Activated CD8-positive, alpha-beta memory T cell treated with anti-CD3 and anti-CD28 coated beads for 36 hours (primary cell): ENCODE measurements around the gene COMT. TPM values are rescaled to one million over a fixed set of nuclear protein-coding genes. Genes with fewer than 3 reads are reported as not detected.
"Not testable (repeated sequence)": the region's sequence is repeated elsewhere in the genome, so short reads cannot be mapped to it uniquely, and the experiment has no call there.

Experiments
- CTCF ChIA-PET: fragments of 350-600 bp; sonication (Branson Sonifier 250); formaldehyde crosslinking; loops from one replicate; lab custom pipeline; 2021; ENCODE audit warnings: antibody characterized with exemption; lab: Charles Lee
- POLR2A ChIA-PET: fragments of 350-600 bp; sonication (Branson Sonifier 250); formaldehyde crosslinking; loops from one replicate; lab custom pipeline; 2021; ENCODE audit warnings: antibody characterized with exemption; lab: Charles Lee
- total RNA-seq, 2 experiments: library from RNA; stranded (reverse); gene quantifications; one replicate each; pipeline ENCODE4 v1.2.3, GENCODE V29; 2021

Gene COMT
- total RNA-seq, 2 experiments from 2014 or later, result 92.1 to 96.2 TPM

DNA sequence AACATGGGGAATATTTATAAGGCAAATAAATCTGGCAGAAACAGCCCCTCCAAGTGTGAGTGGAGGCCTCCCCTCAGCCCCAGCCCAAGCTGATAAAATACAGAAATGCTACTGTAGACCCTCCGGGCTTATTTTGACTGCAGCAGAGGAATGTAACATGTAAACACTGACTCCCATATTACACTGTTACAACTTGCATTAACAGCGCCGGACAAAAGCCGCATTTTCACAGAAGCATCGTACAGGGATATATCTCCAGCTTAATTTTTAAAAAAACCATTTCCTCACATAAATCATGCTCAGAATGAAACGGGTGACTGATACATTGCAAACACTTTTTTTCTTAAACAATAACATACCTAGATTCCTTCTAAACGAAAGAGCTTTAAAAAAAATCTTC is 36.6 kb upstream of the COMT start:
- POLR2A ChIA-PET, result no interaction called here
- CTCF ChIA-PET, result interaction anchor here (2.5 kb wide), 1 partner anchor 173 kb away, joined by 13 read pairs; no protein-coding TSS in a partner anchor

DNA sequence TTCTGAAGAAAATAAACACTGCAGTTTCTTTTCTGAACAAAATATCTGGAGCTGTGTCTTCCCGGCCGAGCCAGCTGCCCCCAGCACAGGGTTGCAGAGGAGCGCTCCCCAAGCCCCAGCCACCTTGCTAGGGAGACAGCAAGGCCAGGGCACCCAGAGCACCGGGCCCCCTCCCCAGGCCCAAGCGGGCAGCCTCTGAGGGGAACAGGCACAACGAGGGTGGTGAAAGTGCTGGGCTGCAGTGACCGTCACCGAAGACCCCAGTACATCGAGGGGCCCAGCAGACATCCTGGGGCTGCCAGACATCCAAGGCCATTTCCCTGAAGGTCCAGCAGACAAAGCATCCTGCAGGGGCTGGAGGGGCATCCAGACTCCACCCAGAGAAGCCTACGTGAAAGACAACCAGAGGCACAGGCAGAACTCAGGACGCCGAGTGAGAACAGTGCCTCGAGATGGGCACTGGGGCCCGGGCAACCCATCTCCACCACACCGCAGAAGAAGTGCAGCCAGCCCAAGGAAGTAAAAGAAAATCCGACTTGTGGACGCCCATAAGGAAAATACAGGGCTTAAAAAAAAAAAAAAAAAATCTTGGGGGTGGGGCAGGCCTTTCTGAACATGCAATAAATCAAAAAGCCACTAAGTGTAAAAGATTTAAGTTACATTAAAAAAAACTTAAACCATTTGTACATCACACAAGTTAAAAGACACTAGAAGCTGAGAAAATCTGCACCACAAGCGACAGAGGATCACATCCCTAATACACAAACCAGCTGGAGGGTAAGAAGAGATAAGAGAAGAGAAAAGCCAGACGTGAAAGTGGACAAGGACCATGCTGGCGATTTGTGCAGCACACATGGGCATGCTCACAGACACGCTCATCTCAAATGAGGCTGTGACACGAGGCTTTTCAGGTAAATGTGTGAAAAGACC is 36.0 kb upstream of the COMT start:
- CTCF ChIA-PET, result interaction anchor here (2.5 kb wide), 1 partner anchor 174 kb away, joined by 13 read pairs; no protein-coding TSS in a partner anchor
- POLR2A ChIA-PET, result no interaction called here

DNA sequence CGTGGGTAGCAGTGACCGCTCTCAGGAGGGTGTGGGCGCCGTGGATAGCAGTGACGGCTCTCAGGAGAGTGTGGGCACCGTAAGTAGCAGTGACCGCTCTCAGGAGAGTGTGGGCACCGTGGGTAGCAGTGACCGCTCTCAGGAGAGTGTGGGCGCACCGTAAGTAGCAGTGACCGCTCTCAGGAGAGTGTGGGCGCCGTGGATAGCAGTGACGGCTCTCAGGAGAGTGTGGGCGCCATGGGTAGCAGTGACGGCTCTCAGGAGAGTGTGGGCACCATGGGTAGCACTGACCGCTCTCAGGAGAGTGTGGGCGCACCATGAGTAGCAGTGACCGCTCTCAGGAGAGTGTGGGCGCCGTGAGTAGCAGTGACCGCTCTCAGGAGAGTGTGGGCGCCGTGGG is 34.7 kb upstream of the COMT start:
- CTCF ChIA-PET, POLR2A ChIA-PET: not testable (repeated sequence)

DNA sequence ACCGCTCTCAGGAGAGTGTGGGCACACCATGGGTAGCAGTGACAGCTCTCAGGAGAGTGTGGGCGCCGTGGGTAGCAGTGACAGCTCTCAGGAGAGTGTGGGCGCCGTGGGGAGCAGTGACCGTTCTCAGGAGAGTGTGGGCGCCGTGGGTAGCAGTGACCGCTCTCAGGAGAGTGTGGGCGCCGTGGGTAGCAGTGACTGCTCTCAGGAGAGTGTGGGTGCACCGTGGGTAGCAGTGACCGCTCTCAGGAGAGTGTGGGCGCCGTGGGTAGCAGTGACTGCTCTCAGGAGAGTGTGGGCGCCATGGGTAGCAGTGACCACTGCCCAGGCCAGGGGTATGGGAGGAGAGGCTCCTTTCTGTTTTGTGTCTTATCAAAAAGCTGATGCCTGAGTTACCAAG is 33.7 kb upstream of the COMT start:
- CTCF ChIA-PET, POLR2A ChIA-PET: not testable (repeated sequence)

DNA sequence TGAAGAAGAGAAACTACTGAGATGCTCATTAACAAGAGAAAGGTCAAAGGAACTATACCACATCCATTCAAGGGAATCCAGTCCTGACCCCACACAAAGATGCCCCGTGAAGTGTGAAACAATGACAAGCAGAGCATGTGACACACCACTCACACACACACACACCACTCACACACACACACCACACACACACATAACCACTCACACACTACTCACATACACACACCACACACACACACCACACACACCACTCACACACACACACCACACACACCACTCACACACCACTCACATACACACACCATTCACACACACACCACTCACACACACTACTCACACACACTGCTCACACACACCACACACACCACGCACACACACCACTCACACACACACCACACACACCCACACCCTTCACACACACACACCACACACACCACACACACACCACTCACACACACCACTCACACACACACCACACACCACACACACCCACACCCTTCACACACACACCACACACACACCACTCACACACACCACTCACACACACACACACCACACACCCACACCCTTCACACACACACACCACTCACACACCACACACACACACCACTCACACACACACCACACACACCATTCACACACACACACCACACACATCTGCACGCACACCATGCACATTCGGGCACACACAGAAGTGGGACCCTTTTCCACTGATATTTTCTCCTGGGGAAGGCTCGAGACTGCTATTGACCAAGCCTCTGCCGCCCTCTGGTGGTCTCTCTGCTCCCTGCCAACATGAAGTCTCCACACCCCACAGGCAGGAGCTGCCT is 32.0 kb upstream of the COMT start:
- CTCF ChIA-PET, result interaction anchor here (0.6 to 4.8 kb wide), 20 partner anchors 8 to 230 kb away, joined by 3 to 88 read pairs (median 4); partner anchors contain the start of genes COMT and TXNRD2
- POLR2A ChIA-PET, result interaction anchor here (0.6 to 0.7 kb wide), 2 partner anchors 25 to 56 kb away, joined by 3 read pairs; no protein-coding TSS in a partner anchor

DNA sequence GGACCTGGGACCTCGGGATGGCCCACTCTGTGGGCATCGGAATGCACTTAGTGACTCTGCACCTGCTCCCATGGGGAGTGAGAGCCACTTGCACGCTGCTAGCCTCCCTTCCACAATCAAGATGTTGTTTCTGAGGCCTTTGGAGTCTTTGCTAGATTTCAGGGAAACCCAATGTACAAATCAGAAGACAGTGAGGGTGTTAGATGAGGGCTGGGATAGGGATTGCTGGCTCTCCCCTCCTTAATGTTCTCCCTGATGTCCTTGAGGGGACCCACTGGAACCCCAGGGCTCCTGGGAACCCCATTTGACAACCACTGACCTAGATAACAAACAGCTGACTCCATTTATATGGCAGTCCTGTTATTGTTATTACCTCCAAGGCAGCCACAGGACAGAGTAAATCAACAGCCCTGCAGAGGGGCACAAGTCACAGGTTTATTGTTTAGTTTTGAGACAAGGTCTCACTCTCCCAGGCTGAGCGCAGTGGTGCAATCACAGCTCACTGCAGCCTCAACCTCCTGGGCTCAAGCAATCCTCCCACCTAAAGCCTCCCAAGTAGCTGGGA is 31.3 kb upstream of the COMT start:
- CTCF ChIA-PET, result interaction anchor here (0.6 to 4.8 kb wide), 21 partner anchors 9 to 453 kb away, joined by 3 to 88 read pairs (median 4); partner anchors contain the start of genes COMT and TXNRD2
- POLR2A ChIA-PET, result interaction anchor here (0.6 to 0.7 kb wide), 2 partner anchors 25 to 56 kb away, joined by 3 read pairs; no protein-coding TSS in a partner anchor

DNA sequence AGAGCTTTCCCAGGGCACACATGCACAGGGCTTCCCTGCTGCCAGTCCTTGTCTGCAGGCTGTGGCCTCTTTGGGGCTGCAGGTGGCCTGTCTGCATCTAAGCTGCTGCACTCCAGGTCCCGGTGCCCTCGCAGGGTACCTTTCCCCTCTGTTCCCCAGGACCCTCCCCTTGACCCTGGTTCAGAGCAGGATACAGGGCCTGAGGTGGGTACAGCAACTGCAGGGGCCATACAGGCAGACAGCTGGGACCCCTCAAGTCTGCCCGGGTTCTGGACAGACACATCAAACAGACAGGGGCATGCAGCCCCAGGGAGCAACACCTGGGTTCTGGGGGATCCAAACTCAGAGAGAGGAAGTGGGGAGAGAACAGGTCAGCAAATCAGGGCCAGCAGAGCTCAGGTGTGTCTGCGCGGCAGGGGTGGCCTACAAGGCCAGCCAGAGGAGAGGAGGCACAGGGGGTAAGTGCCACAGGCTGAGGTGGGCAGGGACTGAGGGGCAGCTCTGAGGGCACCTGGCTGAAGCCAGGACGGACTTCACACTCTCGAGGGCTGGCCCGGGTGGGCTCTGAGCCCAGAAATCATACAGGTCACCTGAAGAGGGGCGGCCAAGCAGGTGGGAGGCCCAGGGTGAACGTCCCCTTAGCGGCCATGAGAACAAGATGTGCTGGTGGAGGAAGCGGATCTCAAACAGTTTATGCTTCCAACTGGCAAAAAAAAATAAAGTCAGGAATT is 29.9 kb upstream of the COMT start:
- ChIA-PET POLR2A (no interaction called here), CTCF (interaction anchor here (0.5 to 4.8 kb wide), 5 partner anchors 9 to 316 kb away, joined by 3 to 88 read pairs (median 3); no protein-coding TSS in a partner anchor)

DNA sequence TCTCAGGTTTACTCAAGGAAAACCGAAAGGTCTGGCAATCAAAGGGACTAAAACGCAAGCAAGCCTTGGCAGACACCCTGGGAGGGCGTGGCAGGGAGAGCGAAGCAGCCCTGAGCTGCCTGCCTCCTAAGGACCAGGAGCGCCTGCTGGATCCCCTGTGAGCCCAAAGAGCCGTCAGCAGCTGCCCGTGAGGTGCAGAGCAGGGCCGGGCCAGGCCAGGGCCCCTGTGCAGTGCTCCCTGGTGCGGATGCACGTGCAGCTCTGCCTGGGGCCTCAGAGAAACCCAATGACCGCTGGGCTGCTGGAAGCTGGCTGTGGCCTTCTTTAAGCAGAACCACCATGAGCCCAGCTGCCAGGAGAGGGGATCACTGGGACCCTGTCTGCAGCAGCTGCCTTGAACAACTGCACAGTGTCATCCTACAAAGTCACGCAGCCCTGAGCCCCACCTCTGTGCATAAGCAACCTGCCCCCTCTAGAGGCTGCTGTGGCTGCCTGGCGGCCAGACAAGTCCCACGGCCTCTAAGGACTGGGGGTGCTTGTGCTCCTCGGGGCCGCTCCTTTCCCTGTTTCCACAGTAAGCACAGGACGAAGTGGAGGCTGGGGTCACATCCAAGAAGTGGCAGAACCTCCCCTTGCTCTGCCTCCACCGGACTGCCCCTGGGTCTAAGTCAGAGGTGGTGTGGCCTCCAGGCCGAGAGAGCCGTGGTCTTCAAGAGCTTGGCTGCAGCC is 29.1 kb upstream of the COMT start:
- CTCF ChIA-PET, result interaction anchor here (0.5 to 4.8 kb wide), 4 partner anchors 9 to 317 kb away, joined by 3 to 88 read pairs (median 3); no protein-coding TSS in a partner anchor

DNA sequence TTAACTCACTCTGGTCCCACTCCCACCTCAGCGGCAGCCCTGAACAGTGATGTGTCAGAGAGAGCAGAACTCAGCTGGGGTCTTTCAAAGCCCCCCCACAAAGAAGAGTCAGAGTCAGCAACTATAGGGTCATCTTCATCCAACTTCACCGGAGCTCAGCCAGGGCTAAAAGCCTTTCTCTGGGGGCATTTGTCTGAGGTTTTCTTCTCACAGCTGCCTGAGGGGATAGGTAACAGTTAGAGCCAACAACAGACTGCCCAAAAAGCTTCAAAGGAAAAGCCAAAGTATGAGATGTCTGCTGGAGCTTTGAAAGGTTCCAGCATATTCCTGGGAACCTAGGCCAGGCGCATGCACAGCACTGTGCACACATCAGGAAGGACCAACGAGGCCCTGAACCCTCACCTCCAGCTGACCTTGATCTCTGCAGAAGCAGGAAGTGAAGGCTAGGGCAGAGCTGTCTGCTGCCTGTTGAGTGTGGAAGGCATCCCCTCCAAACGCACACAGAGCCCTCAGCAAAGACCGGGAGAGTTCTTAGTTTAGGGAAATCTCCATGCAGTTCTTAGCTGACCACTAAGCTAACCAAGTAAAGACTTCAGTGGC is 28.1 kb upstream of the COMT start:
- POLR2A ChIA-PET, result no interaction called here
- CTCF ChIA-PET, result interaction anchor here (4.8 kb wide), 1 partner anchor 182 kb away, joined by 88 read pairs; no protein-coding TSS in a partner anchor

More for the DNA sequence above, 29.1 kb upstream of the COMT start:
- POLR2A ChIA-PET, result no interaction called here

DNA sequence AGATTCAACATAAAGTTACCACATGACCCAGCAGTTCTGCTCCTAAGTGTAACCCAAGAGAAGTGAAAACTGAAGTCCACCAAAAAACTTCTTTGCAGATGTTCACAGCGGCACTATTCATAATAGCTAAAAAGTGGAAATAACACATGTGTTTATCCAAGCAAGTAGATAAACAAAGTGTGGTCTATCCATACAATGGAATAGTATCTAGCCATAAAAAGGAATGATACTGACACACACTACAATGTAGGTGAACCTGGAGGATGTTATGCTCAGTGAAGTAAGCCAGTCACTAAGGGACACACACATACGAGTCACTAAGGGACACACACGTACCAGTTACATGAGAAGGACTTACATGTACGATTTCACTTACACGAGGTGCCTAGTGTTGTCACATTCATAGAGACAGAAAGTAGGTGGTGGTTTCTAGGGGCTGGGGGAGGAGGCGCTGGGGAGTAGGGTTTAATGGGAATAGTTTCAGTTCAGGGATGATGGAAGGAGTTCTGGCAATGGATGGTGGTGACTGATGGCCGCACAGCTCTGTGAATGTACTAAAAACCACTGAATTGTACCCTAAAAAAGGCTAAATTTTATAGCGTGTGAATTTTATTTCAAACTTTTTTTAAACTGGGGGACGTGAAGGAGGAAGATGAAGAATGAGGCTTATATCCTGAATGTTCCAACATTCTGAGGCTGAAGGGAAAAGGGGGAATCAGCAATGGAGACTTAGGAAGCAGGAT is 27.2 kb upstream of the COMT start:
- POLR2A ChIA-PET, result no interaction called here
- CTCF ChIA-PET, result interaction anchor here (4.8 kb wide), 1 partner anchor 183 kb away, joined by 88 read pairs; no protein-coding TSS in a partner anchor

DNA sequence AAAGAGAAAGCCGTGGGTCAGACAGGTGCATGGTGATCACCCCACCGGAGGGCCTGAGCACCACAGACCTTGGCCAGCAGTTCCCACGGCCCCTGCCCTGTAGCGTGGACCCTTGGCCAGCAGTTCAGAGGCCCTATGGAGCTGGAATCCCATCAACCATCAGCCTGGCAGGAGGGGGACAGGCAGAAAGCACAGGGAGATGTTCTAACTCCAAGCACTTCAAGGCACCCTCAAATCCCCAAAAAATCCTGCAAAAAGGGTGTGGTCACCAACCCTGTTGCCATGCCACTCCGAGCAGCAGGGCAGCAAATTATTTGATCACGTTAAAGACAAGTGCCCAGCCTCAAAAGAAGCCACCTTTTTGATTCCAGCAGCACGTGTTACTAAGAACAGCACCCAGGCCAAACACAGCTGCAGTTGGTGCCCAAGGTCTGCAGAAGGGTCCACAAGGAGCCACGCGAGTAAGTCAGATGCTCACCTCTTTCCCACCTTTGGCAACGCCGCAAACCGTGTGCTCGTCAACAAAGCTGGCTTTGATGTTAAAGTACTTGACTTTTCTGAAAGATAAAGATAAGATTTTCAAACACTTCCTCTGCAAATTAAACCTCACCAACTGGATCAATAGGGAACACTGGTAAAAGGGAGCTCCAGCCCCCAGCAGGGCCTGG is 26.2 kb upstream of the COMT start:
- POLR2A ChIA-PET, result no interaction called here
- CTCF ChIA-PET, result interaction anchor here (1.3 kb wide), 1 partner anchor 185 kb away, joined by 7 read pairs; no protein-coding TSS in a partner anchor

DNA sequence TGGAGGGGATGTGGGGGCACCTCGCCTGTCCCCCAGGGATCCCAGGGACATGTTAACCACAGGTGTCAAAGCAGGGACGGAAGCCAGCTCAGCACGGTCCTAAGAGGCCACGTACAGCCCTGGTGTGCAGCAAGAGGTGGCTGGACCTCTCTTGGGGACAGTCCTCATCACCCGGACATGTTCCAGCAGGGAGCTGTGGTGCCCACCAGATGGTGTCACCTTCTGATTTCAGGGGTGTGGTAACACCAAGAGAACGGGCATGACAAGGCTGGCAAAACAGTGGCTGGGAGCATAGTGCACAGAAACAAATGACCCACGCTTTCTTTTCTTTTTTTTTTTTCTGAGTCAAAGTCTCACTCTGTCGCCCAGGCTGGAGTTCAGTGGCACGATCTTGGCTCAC is 25.6 kb upstream of the COMT start:
- CTCF ChIA-PET, result interaction anchor here (1.3 kb wide), 1 partner anchor 186 kb away, joined by 7 read pairs; no protein-coding TSS in a partner anchor
- POLR2A ChIA-PET, result no interaction called here

DNA sequence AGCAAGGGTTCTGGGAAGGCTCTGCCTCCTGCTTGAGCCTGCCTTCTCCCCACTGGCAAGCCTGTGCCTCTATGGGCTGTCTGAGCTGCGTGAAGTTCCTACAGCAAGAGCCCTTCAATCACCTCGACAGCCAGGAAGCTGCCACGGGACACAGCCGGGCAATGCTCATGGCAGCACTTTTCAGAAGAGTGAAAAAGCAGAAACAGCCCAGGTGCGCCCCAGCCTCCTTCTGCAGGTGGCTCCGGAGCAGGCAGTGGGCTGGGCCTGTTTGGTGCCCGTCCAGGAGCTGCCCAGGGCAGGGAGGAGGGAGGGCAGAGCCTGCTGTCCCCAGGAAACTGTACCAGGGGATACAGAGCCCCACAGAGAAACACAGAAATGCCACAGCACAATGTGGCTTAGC is 24.6 kb upstream of the COMT start:
- POLR2A ChIA-PET, result no interaction called here
- CTCF ChIA-PET, result interaction anchor here (1.5 kb wide), 1 partner anchor 186 kb away, joined by 4 read pairs; no protein-coding TSS in a partner anchor

DNA sequence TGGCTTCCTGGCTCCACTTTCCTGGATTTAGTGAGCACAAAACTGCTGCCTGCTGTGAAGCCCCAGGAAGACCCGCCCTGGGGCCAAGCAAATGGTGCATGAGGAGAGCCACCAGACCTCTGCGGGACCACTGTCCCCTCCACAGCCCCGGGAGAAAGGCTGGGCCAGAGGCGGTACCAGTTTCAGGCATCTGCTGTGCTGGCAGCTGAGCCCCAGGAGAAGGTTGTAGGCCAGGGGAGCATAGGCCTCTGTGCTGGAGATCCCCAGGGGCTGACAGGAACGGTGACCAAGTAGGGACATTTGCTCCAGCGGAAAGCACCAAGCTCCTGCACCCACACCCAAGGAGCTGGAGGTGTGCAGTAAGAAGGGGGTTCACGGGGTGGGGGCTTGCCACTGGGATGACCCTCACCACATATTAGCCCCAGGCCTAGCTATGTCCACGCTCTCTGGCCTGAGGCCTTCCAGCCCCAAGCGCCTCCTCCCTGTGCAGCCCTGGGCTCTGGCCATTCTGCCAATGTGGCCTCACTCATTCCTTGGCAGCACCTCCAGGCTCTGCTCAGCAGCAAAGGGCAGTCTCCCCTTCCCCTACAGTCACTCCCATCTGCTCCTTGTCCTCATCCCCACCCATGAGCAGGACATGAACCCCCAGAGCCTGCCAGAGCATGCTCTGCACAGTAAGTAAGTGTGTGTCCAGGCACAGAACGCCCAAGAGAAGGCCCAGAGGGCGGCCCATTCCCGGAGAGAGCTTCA is 24.0 kb upstream of the COMT start:
- POLR2A ChIA-PET, result no interaction called here

More for the DNA sequence above, 24.0 kb upstream of the COMT start:
- CTCF ChIA-PET, result interaction anchor here (1.5 kb wide), 1 partner anchor 187 kb away, joined by 4 read pairs; no protein-coding TSS in a partner anchor
